ENCODE measurements around the gene CCDC13. TPM values are rescaled to one million over a fixed set of nuclear protein-coding genes. Genes with fewer than 3 reads are reported as not detected.

The CCDC13 gene
- total RNA-seq, 2 donors from 2014 or later = 0.32 to 0.70 TPM

DNA sequence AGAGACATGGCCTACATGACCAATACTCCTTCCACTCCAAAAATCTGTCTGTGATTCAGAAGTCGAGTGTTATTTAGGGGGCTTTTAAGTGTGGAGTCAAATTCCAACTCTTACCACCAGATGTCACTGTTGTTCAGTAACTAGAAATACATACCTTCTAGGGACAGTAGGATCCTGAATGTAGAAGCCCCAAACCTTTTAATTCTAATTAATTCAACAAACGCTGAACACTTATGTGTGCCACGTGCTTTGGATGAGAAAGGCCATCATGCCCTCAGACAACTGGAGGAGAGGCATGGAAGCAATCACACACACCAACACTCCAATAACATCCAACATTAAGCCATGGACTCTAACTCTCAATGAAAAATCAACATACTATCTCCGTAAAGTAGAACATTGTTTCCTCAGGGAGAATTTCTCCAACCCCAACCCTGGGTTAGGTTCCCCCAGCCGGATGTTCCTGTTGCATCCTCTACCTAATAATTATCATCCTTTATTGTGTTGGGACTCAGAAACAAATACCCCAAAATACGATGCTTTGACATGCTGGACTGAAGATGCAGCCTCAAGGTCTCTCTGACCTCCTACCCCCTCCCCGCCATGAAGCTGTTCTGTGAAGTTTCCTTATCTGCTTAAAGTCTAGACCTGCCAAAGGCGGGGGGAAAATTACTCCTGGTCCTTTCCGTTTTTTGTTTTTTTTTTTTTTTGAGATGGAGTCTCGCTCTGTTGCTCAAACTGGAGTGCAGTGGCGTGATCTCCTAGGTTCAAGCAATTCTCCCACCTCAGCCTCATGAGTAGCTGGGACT is 8.0 kb upstream of the CCDC13 start:
- Mint-ChIP-seq H3K9me3 (no peaks in the 10 kb centered on the region), H3K27ac (peak overlapping the region; percentile 54), H3K27me3 (ENCODE audit: low read depth) (no peaks in the 10 kb centered on the region), H3K36me3 (ENCODE audit: insufficient read depth in 2 of 2) (peaks cover 1 to 3% of the 10 kb centered on the region in 2 donors), H3K4me1 (ENCODE audit: low read depth) (no peaks in the 10 kb centered on the region), H3K4me3 (no peak overlapping the region)
- DNase-seq (peak; percentile 19 to 53), ATAC-seq (replicated peaks in 1 of 2) (peak; percentile 72 to 76)

DNA sequence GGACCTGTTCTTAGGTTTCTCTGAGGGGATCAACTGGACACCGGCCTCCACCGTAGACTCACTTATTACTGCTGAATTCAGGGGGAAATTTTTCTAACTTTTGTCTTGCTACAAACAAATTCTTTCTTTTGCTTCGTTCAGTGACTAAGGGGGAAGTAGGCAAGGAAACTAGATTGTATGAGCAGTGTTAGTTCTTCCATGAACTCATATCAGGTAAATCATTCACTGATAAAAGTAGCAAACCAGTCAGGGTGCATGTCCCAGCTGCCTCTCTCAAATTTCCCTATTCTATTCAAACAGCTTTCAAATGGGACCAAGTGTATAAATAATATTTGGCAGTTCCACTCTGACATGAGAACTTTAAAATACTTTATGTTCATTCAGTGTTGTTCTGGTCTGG is 7.3 kb upstream of the CCDC13 start:
- H3K4me3 Mint-ChIP-seq = no peak overlapping the region
- H3K36me3 Mint-ChIP-seq (ENCODE audit: insufficient read depth in 2 of 2) = peaks cover 1 to 3% of the 10 kb centered on the region in 2 donors
- no peaks in the 10 kb centered on the region for H3K4me1 Mint-ChIP-seq (ENCODE audit: low read depth)
- peak overlapping the region; percentile 54 for H3K27ac Mint-ChIP-seq
- DNase-seq (no peak), ATAC-seq (replicated peaks in 1 of 2) (no peak)
- no peaks in the 10 kb centered on the region for H3K27me3 Mint-ChIP-seq (ENCODE audit: low read depth)
- no peaks in the 10 kb centered on the region for H3K9me3 Mint-ChIP-seq

DNA sequence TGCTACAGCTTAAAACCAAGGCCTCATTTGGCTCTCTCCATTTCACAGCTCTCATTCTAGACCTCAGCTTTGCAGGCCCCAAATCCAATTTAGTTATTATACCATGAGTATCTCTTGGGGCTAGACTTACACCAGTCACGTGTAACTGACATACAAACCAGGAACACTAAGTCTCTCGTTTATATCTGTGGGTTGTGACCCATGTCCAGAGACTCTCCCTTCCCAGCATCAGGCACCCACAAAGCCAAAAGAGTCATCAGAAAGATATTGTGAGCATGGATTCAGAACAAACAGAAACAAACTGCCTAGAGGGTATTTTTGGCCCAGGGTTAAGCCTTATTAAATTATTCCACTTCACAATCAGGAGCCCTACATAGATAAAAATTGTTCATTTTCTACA is 5.6 kb upstream of the CCDC13 start:
- no peak overlapping the region for H3K4me3 Mint-ChIP-seq
- peaks cover 1 to 3% of the 10 kb centered on the region in 2 donors for H3K36me3 Mint-ChIP-seq (ENCODE audit: insufficient read depth in 2 of 2)
- H3K9me3 Mint-ChIP-seq = no peaks in the 10 kb centered on the region
- H3K27ac Mint-ChIP-seq = no peak overlapping the region
- DNase-seq (no peak), ATAC-seq (replicated peaks in 1 of 2) (no peak)
- H3K4me1 Mint-ChIP-seq (ENCODE audit: low read depth) = no peaks in the 10 kb centered on the region
- H3K27me3 Mint-ChIP-seq (ENCODE audit: low read depth) = no peaks in the 10 kb centered on the region

DNA sequence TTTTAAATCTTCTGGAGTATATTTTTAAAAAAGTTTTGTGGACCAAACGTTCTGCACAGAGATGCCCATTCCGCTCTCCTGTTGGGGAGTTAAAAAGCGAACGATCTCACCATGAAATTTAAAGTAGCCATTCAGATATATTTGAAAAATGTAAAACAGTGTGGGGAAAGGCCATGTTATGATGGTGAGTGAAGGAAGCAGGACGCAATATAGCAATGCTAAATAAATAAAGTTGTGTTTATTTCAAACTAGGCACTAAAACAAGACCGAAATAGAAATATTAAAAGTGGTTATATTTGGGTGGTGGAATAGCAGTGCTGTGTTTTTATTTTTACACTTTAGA is 327 bp upstream of the CCDC13 start:
- Mint-ChIP-seq H3K36me3 (ENCODE audit: insufficient read depth in 2 of 2) (peaks cover 0 to 2% of the 10 kb centered on the region in 2 donors), H3K4me3 (peak overlapping the region; percentile 91 to 99), H3K27me3 (ENCODE audit: low read depth) (no peaks in the 10 kb centered on the region), H3K4me1 (ENCODE audit: low read depth) (peaks cover 12% of the 10 kb centered on the region), H3K9me3 (peaks cover 0 to 2% of the 10 kb centered on the region in 2 donors), H3K27ac (peak overlapping the region; percentile 95)
- no peak for DNase-seq
- ATAC-seq (replicated peaks in 1 of 2) = peak; percentile 4 to 8

DNA sequence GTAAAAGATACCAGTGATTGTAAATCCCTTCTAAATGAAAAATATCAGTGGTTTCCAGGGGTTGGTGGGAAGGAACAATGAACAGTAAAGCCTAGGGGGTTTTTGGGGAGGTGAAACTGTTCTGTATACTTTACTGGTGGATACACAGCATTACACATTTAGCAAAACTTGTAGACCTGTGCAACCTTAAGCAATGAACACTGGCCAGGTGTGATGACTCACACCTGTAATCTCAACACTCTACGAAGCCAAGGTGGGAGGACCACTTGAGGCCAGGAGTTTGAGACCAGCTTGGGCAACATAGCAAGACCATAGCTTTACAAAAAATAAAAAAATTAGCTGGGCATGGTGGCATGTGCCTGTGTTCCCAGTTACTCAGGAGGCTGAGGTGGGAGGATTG is 1.8 kb downstream of the CCDC13 start:
- H3K27me3 Mint-ChIP-seq (ENCODE audit: low read depth) = no peaks in the 10 kb centered on the region
- peaks cover 12% of the 10 kb centered on the region for H3K4me1 Mint-ChIP-seq (ENCODE audit: low read depth)

DNA sequence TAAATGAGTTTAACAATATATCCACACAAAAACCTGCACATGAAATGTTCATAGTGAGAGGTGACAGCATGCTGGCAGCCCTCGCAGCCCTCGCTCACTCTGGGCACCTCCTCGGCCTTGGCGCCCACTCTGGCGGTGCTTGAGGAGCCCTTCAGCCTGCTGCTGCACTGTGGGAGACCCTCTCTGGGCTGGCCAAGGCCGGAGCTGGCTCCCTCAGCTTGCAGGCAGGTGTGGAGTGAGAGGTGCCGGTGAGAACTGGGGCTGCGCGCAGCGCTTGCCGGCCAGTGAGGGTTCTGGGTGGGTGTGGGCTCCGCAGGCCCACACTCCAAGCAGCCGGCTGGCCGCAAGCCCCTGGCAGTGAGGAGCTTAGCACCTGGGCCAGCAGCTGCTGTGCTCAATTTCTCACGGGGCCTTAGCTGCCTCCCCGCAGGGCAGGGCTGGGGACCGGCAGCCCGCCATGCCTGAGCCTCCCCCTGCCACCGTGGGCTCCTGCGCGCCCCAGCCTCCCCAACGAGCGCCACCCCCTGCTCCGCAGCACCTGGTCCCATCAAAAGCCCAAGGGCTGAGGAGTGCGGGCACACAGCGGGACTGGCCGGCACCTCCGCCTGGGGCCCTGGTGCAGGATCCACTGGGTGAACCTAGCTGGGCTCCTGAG is 3.4 kb downstream of the CCDC13 start:
- H3K27me3 Mint-ChIP-seq (ENCODE audit: low read depth) = no peaks in the 10 kb centered on the region

More for the DNA sequence above, 1.8 kb downstream of the CCDC13 start:
- peaks cover 0 to 2% of the 10 kb centered on the region in 2 donors for H3K36me3 Mint-ChIP-seq (ENCODE audit: insufficient read depth in 2 of 2)
- H3K4me3 Mint-ChIP-seq = peak overlapping the region in 1 of 2 donors; percentile 43
- DNase-seq = no peak
- H3K27ac Mint-ChIP-seq = no peak overlapping the region
- peaks cover 0 to 2% of the 10 kb centered on the region in 2 donors for H3K9me3 Mint-ChIP-seq
- ATAC-seq (replicated peaks in 1 of 2) = no peak

DNA sequence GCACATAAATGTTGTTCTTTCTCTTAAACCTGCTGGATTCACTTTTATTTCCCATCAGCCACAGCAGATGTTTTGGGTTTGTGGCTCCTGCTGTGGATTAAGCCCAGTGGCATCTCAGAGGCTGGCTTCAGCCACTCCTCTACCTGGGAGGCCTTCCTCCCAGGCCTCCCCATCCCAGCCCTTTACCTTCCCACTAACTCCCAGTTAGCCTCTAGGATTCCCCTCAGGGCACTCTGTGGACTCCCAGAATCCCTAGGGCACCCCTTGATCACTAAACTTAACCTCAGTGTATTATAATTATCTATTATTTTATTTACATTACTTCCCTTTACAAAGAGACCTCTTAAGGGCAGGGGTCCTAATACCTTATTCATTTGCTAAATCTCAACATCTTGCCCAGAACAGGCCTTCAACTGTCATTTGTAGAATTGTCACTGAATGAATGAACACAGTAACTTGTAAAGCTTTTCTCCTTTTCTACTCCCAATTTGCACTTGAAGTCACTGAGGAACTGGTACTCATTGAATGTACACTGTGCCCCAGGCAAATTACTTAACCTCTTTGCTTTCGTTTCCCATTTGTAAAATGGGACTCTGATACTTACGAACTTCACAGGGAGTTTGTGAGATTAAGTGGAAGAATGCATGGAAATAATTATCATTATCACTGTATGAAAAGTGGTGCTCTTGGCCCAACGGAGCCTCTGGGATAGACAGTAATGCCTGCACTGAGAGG is 8.3 kb downstream of the CCDC13 start:
- ATAC-seq (replicated peaks in 1 of 2) (no peak), DNase-seq (no peak)
- Mint-ChIP-seq H3K36me3 (ENCODE audit: insufficient read depth in 2 of 2) (no peaks in the 10 kb centered on the region), H3K27me3 (ENCODE audit: low read depth) (no peaks in the 10 kb centered on the region), H3K4me3 (no peak overlapping the region), H3K27ac (no peak overlapping the region), H3K9me3 (no peaks in the 10 kb centered on the region), H3K4me1 (ENCODE audit: low read depth) (no peaks in the 10 kb centered on the region)

More for the DNA sequence above, 3.4 kb downstream of the CCDC13 start:
- no peak overlapping the region for H3K27ac Mint-ChIP-seq
- peaks cover 12% of the 10 kb centered on the region for H3K4me1 Mint-ChIP-seq (ENCODE audit: low read depth)
- H3K4me3 Mint-ChIP-seq = no peak overlapping the region
- H3K36me3 Mint-ChIP-seq (ENCODE audit: insufficient read depth in 2 of 2) = peaks cover 0 to 2% of the 10 kb centered on the region in 2 donors
- peaks cover 0 to 2% of the 10 kb centered on the region in 2 donors for H3K9me3 Mint-ChIP-seq
- no peak for DNase-seq
- no peak for ATAC-seq (replicated peaks in 1 of 2)

DNA sequence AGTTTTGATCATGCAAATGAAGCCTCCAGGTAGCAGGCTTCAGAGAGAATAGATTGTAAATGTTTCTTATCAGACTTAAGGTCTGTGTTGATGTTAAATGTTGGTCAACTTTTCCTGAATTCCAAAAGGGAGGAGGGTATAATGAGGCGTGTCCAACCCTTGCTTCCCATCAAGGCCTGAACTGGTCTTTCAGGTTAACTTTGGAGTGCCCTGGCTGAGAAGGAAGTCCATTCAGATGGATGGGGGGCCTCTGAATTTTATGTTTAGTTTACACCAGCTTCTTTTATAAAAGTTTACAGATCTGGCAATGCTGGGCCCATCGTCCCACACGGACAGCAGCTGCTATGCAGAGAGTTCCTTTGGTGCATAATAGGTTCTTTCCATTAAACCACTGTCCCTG is 8.9 kb downstream of the CCDC13 start:
- Mint-ChIP-seq H3K27me3 (ENCODE audit: low read depth) (no peaks in the 10 kb centered on the region), H3K4me1 (ENCODE audit: low read depth) (no peaks in the 10 kb centered on the region), H3K27ac (no peak overlapping the region), H3K9me3 (no peaks in the 10 kb centered on the region), H3K36me3 (ENCODE audit: insufficient read depth in 2 of 2) (no peaks in the 10 kb centered on the region), H3K4me3 (no peak overlapping the region)
- ATAC-seq (replicated peaks in 1 of 2) (no peak), DNase-seq (no peak)

DNA sequence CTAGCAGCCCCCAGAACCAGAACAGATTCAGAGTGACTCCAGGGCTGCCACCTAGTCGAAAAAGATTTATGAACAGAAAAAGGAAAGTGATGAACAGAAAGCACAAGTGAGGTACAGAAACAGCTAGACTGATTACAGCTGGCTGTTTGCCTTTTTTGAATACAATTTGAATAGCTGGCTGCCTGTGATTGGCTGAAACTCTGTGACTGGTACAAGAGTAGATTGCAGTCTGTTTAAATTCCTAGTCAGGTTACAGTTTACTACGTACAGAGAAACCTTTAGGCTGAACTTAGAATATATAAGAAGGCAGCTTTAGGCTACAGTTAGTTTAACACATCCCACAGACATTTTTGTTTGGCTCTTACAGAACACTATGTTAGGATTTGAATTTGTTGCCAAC is 10.0 kb downstream of the CCDC13 start:
- Mint-ChIP-seq H3K9me3 (no peaks in the 10 kb centered on the region), H3K36me3 (ENCODE audit: insufficient read depth in 2 of 2) (no peaks in the 10 kb centered on the region), H3K4me1 (ENCODE audit: low read depth) (no peaks in the 10 kb centered on the region), H3K27me3 (ENCODE audit: low read depth) (peaks cover 9% of the 10 kb centered on the region), H3K4me3 (no peak overlapping the region), H3K27ac (peak overlapping the region; percentile 52)
- DNase-seq = no peak
- ATAC-seq (replicated peaks in 1 of 2) = peak in 1 of 2 donors; percentile 56

DNA sequence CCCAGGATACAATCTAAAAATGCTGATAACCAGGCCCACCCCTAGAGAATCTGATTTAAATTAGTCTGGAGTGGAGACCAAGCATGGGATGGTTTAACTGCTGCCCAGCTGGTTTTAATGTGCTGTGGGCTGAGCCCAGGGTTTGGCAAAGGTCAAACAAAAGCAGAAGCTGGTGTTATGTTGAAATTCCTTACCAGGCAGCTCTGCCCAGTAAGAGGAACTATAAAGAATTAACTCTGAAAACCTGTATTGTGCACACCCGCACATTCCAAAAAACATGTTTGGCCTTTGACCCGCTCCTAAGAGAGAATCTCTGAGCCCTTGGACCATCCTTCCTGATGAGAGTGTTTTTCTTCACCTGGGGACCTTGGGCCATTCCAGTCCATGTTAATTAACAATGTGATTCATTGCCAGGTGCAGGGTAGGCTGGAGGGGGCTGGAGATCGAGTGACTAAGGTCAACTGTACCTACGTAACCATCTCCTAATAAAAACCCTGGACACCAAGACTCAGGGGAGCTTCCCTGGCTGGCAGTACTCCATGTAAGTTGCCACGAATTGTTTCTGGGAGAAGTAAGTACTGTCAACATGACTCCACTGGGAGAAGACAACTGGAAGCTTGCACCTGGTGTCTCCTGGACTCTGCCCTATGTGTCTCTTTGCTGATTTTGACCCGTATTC is 10.9 kb downstream of the CCDC13 start:
- Mint-ChIP-seq H3K27me3 (ENCODE audit: low read depth) (peaks cover 9% of the 10 kb centered on the region), H3K36me3 (ENCODE audit: insufficient read depth in 2 of 2) (no peaks in the 10 kb centered on the region), H3K27ac (peak overlapping the region; percentile 52), H3K9me3 (no peaks in the 10 kb centered on the region), H3K4me3 (no peak overlapping the region), H3K4me1 (ENCODE audit: low read depth) (no peaks in the 10 kb centered on the region)
- DNase-seq (no peak), ATAC-seq (replicated peaks in 1 of 2) (no peak)

DNA sequence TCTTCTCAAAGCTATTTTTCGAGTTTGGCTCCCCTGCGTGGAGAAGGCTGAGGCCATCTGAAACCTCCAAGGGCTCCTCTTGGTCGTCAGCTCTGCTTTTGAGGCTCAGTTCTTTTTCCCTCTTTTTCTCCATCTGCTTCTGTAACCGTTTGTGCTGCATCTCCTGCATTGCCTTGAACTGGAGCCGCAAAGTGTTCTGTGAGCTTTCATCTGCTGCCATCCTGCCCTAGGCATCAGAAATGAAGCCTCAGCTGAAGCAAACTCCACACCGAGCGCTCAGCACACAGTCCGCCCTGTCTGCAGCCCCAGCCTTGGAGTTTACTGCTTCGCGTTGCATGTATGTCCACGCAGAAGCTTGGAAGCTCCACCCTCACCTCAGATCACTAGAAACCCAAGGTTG is 14.9 kb downstream of the CCDC13 start:
- peaks cover 9% of the 10 kb centered on the region for H3K27me3 Mint-ChIP-seq (ENCODE audit: low read depth)
- no peak overlapping the region for H3K4me3 Mint-ChIP-seq
- ATAC-seq (replicated peaks in 1 of 2) = no peak
- no peaks in the 10 kb centered on the region for H3K4me1 Mint-ChIP-seq (ENCODE audit: low read depth)
- no peak overlapping the region for H3K27ac Mint-ChIP-seq
- no peaks in the 10 kb centered on the region for H3K9me3 Mint-ChIP-seq
- no peak for DNase-seq
- no peaks in the 10 kb centered on the region for H3K36me3 Mint-ChIP-seq (ENCODE audit: insufficient read depth in 2 of 2)

DNA sequence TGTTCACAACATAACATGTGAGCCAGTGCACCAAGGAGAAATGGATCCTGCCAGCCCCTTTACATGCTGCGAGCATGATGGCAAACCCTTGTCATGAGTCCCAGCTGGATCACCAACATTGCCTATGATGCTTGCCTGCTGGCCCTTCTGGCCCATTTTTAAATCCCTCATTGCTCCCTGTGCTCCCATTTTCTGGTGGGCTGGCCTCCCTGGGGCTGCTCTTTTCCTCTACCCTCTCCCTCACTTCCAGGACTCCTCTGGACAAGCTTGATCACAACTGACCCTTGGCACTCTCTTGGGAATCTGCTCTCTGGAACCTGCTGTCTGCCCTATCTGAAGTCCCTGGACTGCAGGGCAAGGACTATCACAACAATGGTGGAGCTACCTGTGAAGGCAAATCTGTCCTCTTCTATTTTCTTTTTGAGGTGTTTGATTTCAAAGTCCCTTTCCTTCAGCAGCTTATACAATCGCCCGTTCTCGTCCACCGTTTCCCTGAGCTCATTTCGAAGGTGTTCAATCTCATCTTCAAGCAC is 16.3 kb downstream of the CCDC13 start:
- ATAC-seq (replicated peaks in 1 of 2) = no peak
- no peak overlapping the region for H3K4me3 Mint-ChIP-seq
- no peaks in the 10 kb centered on the region for H3K4me1 Mint-ChIP-seq (ENCODE audit: low read depth)
- H3K27ac Mint-ChIP-seq = no peak overlapping the region
- H3K36me3 Mint-ChIP-seq (ENCODE audit: insufficient read depth in 2 of 2) = no peaks in the 10 kb centered on the region
- H3K27me3 Mint-ChIP-seq (ENCODE audit: low read depth) = peaks cover 9% of the 10 kb centered on the region
- no peaks in the 10 kb centered on the region for H3K9me3 Mint-ChIP-seq
- DNase-seq = no peak
